HG03039 (cell line): ENCODE data around the gene ZPLD1.

ENCODE experiments used
- ATAC-seq: cut with Tn5 transposase; IDR thresholded peaks from one replicate; pipeline ENCODE4 v1.9.1; 2021; ENCODE audit warnings: mild to moderate bottlenecking, moderate library complexity; ENCODE audit not compliant: unreplicated experiment

ZPLD1 gene

DNA sequence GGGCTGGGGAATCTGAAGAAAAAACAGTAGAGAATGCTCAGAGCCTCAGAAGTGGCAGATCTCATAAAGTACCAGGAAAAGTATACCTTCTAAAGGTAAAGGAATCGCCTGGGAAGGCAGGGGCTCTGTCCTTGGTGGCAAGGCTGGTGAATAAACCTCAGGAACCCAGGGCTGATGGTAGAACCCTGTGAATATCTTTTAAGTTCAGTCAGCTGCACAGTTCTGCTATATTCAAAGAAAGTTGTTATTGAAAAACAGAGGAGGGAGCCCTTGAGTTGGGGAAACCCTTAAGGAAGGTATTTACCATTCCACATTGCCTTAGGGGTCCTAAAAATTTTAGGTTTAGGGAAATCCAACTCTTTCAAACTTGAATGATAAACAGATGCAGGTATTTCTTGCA lies 31.2 kb downstream of the ZPLD1 start:
- no peak for ATAC-seq

DNA sequence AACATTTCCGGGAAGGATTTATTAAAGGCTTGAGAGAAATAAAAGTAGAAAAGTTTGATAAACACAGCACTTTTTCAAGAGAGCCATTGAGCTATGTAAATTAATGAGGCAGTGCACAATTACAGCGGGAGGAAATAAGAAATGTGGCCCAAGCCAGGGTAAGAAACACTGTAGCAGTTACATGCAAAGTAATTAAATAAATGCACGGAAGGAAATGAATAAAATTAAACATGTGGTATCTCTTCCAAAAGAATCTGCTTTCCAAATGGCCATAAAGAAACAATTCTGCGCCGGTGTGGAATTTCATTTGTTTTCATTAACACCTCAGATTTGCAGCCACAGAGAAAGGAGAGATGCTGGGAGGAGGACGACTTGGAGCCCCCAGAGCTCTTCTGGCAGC lies 35.3 kb downstream of the ZPLD1 start:
- no peak for ATAC-seq

- ATAC-seq: peak; percentile 67
Measured at GRCh38 chr3:102471001-102471400, 36.2 kb downstream of the ZPLD1 start.

GRCh38 chr3:102471491-102471890 lies 36.7 kb downstream of the ZPLD1 start:
- no peak for ATAC-seq

GRCh38 chr3:102473648-102474047 lies 38.8 kb downstream of the ZPLD1 start:
- no peak for ATAC-seq

DNA sequence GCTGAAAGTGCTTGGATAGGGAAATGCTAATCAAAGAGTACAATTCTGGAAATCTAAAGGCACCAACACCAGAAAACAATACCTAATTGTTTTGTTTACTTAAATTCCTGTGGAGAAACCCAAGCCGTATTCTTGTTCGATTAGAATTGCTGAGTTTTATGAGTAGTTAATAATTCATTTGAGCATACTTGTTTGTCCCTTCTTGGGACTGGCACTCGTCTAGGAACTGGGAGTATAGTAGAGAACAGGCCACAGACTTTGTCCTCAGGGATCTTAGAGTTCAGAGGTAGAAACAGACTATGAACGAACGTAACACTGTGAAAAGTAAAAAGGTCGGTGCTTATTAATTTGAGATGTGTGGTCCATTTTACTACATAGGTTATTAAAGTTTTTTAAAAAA lies 39.4 kb downstream of the ZPLD1 start:
- no peak for ATAC-seq

DNA sequence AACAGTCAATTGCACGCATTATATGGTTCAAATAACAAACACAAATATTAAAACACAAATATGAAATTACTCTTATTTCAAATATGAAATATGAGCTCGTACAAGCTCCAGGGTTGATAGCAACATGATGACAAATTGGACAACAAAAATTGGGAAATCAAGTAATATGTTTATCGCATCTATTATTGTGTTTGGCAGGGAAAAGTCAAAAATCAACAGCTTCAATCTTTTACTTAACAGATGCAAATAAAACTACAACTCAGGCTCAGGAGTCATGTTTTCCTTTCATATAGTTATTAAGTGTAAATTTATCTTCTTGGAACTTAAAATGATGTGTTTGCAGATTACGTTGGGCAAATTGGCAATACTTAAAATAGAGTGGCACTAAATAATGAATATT lies 41.4 kb downstream of the ZPLD1 start:
- no peak for ATAC-seq

DNA sequence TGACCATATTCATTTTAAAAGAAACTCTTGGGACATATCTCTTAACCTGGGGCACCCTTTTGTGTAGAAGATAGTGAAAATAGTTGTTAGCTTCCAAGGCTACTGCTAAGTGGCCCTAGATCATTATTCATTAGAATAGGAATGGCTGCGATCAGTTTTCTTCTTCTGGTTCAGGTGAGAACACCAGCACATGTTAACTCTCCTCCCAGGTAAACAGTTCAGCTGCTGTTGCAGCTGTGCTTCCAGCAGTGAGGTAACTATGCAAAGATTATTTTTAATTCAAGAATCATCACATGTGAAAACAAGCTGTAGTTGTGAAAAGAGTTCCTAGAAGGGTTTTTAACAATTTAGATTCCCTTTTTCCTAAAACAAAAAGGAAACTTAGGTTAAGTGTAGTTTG lies 43.3 kb downstream of the ZPLD1 start:
- no peak for ATAC-seq

DNA sequence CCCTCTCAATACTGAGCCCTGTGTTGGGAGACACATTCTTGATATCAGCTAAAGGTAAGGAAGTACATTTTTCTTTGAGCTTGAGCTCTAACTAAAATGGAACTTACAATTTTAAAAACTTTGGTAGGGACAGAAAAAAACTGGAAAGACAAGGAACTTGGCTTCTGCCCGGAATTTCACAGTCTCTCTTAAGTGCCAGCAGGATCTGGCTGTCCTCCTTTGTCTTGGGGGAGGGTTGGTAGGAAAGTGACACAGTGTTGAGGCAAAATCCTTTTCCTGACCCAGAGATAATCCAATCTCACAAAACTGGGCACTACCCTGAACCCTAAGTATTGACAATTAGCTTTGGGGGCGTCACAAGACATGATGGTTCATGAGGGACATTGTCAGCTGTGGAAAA lies 45.3 kb downstream of the ZPLD1 start:
- no peak for ATAC-seq

GRCh38 chr3:102481050-102481449 lies 46.2 kb downstream of the ZPLD1 start:
- no peak for ATAC-seq

GRCh38 chr3:102483556-102483955 lies 48.7 kb downstream of the ZPLD1 start:
- no peak for ATAC-seq

- ATAC-seq: no peak
Measured at GRCh38 chr3:102484363-102484762, 49.5 kb downstream of the ZPLD1 start.

GRCh38 chr3:102485701-102486100 lies 50.9 kb downstream of the ZPLD1 start:
- ATAC-seq: no peak

- ATAC-seq: no peak
Measured at GRCh38 chr3:102488331-102488730, 53.5 kb downstream of the ZPLD1 start.

GRCh38 chr3:102492300-102492699 lies 57.5 kb downstream of the ZPLD1 start:
- no peak for ATAC-seq

- ATAC-seq: no peak
Measured at GRCh38 chr3:102497571-102497970, 62.8 kb downstream of the ZPLD1 start.

- no peak for ATAC-seq
Measured at GRCh38 chr3:102505542-102505941, 70.7 kb downstream of the ZPLD1 start.

- ATAC-seq: no peak
Measured at GRCh38 chr3:102510663-102511062, 75.8 kb downstream of the ZPLD1 start.

DNA sequence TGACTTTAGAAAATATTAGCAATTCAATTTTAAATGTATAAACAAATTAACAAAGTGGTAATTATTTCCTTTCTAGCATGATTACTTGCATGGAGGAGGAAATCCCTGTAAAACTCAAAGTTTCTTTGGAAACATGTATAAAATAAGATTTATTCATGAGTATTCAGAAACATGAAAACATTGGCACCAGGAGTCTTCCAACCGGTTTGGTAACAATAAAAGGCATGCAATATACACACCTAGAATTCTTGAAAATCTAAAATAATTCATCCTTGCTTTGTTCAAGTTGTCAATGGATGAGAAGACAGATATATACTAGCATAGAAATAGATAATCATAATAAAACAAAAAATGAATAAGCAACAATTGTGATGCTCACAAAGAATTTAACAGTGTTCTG lies 76.4 kb downstream of the ZPLD1 start:
- no peak for ATAC-seq

- ATAC-seq: no peak
Measured at GRCh38 chr3:102511639-102512038, 76.8 kb downstream of the ZPLD1 start.

DNA sequence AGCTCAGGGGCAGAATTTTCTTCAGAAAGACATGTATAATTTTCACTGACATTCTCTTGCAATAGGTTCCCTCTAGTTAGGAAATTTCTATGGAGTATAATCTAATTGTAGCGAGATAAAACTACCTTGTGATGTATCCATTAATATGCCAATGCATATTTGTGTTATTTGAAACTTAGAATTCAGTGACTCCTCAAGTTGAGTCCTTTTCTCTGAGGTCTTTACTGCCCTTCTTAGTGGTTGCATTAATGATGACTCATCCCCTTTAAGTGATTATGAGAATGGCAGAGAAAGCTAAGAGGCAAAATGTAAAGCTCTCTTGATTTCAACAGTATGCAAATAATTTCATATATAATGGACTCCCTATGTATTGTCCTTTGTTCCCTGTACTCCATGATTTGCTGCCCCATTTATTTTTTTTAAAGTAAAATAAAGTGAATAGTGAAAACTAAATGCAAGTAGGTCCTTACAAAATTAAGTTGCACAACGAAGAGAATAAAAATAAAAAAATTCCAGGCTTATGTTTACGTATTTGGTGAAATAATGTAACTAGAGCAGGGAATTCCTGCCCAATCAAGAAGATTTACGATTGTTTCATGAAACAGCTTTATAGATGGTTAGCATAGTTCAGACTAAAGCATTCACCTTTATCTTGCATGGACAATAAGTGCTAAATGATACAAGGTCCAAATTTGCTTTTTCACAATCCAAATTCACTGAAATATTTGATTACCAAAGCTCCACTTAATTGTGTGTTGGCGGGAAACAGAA lies 78.1 kb downstream of the ZPLD1 start:
- no peak for ATAC-seq

DNA sequence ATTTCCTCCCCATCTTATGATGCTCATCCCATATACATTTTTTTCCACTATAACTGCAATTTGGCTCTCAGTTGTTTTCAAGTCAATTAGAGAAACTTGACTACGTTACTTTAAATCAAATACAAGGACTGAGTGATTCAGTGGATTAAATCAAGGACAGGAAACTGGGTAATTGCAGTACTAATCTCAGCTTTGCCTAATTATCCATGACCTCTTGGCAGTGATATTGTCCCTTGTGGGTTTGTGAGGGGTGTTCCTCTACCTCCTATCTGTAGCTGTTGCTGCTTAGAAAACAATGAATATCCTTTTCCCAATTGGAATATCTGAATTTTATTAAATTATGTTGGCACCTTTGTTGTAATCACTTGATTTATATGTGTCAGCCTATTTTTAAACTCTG lies 79.4 kb downstream of the ZPLD1 start:
- no peak for ATAC-seq

DNA sequence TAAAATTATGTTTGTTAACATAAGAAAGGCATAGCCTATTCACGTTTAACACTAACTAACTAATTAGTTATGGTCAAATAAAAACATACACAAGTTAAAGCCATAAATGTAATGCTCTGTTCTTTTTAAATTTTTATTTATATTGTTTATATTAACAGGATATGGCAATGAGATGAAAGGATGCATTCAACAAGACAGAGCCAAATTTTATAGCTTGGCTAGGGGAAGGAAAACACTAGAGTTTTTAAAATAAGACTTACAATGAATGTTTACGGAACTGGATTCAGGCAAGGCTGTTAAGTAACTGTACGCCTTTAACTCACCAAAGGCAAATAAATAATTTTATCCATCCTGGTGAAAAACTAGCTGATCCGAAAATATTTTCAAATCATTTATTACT lies 86.4 kb downstream of the ZPLD1 start:
- ATAC-seq: no peak
